Measurements from ENCODE around the gene FOXP1. TPM values are rescaled to one million over a fixed set of nuclear protein-coding genes. Genes with fewer than 3 reads are reported as not detected.

The FOXP1 gene
- total and polyA plus RNA-seq, 2 donors = 26.1 to 42.3 TPM

DNA sequence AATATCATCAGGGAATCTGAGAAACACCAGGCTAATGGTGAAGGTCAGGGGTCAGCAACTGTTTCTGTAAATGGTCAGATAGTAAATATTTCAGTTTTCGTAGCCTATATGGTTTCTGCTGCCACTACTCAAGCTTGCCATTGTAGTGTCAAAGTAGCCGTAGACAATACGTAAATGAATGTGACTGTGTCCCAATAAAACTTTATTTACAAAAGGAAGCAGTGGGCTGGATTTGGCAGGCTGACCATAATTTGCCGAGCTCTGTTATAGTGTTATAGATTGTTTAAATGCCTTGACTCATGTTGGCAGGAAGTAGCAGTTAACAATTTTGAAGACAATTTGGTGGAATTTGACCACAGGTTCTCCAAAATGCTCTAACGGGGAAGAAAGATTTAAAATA, 548.2 kb downstream of the FOXP1 start:
- DNase-seq (ENCODE audit: low read depth in 6 of 9, low spot score in 9 of 9) = no peak
- WGBS = 72% methylated on average over 5 of the region's 5 CpGs
- Histone ChIP-seq H3K36me3 (ENCODE audit: control insufficient read depth in 2 of 2, insufficient read depth in 2 of 2, low read length in 1 of 2) (peaks cover 30 to 83% of the 10 kb centered on the region in 2 donors), H3K27ac (ENCODE audit: low read depth in 1 of 2, low read length in 1 of 2) (no peak overlapping the region), H3K27me3 (ENCODE audit: control insufficient read depth in 2 of 2, insufficient read depth in 1 of 2, low read length in 1 of 2) (no peaks in the 10 kb centered on the region), H3K9me3 (ENCODE audit: control insufficient read depth in 2 of 2, insufficient read depth in 1 of 2, low read length in 1 of 2) (no peaks in the 10 kb centered on the region), H3K4me1 (ENCODE audit: control insufficient read depth in 2 of 2, insufficient read depth in 2 of 2, low read length in 2 of 2) (peaks cover 0 to 4% of the 10 kb centered on the region in 2 donors), H3K4me3 (ENCODE audit: low read length in 2 of 2) (no peak overlapping the region)

GRCh38 chr3:71033681-71034220, 549.8 kb downstream of the FOXP1 start:
- Histone ChIP-seq H3K27ac (ENCODE audit: low read depth in 1 of 2, low read length in 1 of 2) (no peak overlapping the region), H3K9me3 (ENCODE audit: control insufficient read depth in 2 of 2, insufficient read depth in 1 of 2, low read length in 1 of 2) (no peaks in the 10 kb centered on the region), H3K4me3 (ENCODE audit: low read length in 2 of 2) (no peak overlapping the region), H3K36me3 (ENCODE audit: control insufficient read depth in 2 of 2, insufficient read depth in 2 of 2, low read length in 1 of 2) (peaks cover 37 to 74% of the 10 kb centered on the region in 2 donors), H3K27me3 (ENCODE audit: control insufficient read depth in 2 of 2, insufficient read depth in 1 of 2, low read length in 1 of 2) (no peaks in the 10 kb centered on the region), H3K4me1 (ENCODE audit: control insufficient read depth in 2 of 2, insufficient read depth in 2 of 2, low read length in 2 of 2) (peaks cover 0 to 4% of the 10 kb centered on the region in 2 donors)
- no peak for DNase-seq (ENCODE audit: low read depth in 6 of 9, low spot score in 9 of 9)
- 95% methylated on average over 9 of the region's 9 CpGs for WGBS

DNA sequence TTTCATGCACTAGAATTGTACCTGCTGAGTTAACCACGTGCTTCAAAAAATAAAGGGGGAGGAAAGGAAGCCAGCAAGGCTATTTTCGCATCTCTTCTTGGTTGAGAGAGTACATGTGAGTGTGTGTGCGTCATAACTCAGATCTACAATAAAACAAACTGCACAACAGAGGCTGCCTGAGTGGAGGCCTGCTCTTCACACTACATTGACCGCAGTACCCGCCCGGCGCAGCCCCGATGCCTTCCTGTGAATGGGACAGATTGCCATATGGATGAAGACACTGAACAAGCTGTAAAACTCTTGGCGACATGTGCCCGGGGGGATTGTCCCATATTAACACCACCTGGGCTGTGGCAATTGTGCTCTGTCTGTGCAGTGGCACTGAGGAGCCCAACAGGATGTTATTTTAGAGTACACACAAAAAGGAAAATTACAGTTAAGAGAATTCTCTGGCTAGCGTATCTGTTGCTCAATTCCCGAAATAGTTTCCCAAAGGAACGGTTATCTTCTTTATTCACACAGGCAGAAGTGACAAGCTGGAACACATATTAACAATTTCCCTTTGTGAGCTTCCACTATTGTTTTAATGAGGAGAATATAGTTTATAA, 551.5 kb downstream of the FOXP1 start:
- Histone ChIP-seq H3K9me3 (ENCODE audit: control insufficient read depth in 2 of 2, insufficient read depth in 1 of 2, low read length in 1 of 2) (no peaks in the 10 kb centered on the region), H3K27ac (ENCODE audit: low read depth in 1 of 2, low read length in 1 of 2) (no peak overlapping the region), H3K4me3 (ENCODE audit: low read length in 2 of 2) (no peak overlapping the region), H3K4me1 (ENCODE audit: control insufficient read depth in 2 of 2, insufficient read depth in 2 of 2, low read length in 2 of 2) (peaks cover 0 to 4% of the 10 kb centered on the region in 2 donors), H3K36me3 (ENCODE audit: control insufficient read depth in 2 of 2, insufficient read depth in 2 of 2, low read length in 1 of 2) (peaks cover 34 to 62% of the 10 kb centered on the region in 2 donors), H3K27me3 (ENCODE audit: control insufficient read depth in 2 of 2, insufficient read depth in 1 of 2, low read length in 1 of 2) (no peaks in the 10 kb centered on the region)
- no peak for DNase-seq (ENCODE audit: low read depth in 6 of 9, low spot score in 9 of 9)
- 94% methylated on average over 13 of the region's 13 CpGs for WGBS

DNA sequence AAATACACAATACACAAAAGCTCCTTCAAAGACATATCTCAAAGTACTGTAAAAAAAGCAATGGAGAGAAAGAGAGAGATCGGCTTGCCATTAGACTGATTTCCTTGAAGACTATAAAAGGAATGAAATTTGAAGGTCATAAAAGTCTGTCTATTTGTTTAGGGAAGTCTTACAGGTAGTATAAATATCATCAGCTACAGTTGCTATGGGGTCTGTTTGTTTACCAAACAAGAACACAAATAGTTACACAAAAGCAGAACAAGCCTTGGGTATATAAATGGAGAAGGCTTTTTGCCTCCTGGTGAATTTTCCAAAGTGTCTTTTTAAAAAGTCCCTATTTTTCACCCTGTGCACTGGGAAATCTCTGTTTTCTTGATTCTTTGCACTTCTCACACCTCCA, 552.3 kb downstream of the FOXP1 start:
- no peaks in the 10 kb centered on the region for H3K9me3 ChIP-seq (ENCODE audit: control insufficient read depth in 2 of 2, insufficient read depth in 1 of 2, low read length in 1 of 2)
- no peak for DNase-seq (ENCODE audit: low read depth in 6 of 9, low spot score in 9 of 9)
- H3K4me1 ChIP-seq (ENCODE audit: control insufficient read depth in 2 of 2, insufficient read depth in 2 of 2, low read length in 2 of 2) = peaks cover 0 to 4% of the 10 kb centered on the region in 2 donors
- 97% methylated on average over 1 of the region's 1 CpG for WGBS
- no peaks in the 10 kb centered on the region for H3K27me3 ChIP-seq (ENCODE audit: control insufficient read depth in 2 of 2, insufficient read depth in 1 of 2, low read length in 1 of 2)
- peaks cover 37 to 58% of the 10 kb centered on the region in 2 donors for H3K36me3 ChIP-seq (ENCODE audit: control insufficient read depth in 2 of 2, insufficient read depth in 2 of 2, low read length in 1 of 2)
- H3K27ac ChIP-seq (ENCODE audit: low read depth in 1 of 2, low read length in 1 of 2) = no peak overlapping the region
- no peak overlapping the region for H3K4me3 ChIP-seq (ENCODE audit: low read length in 2 of 2)

GRCh38 chr3:71030748-71031147, 552.8 kb downstream of the FOXP1 start:
- no peaks in the 10 kb centered on the region for H3K9me3 ChIP-seq (ENCODE audit: control insufficient read depth in 2 of 2, insufficient read depth in 1 of 2, low read length in 1 of 2)
- H3K27ac ChIP-seq (ENCODE audit: low read depth in 1 of 2, low read length in 1 of 2) = no peak overlapping the region
- peaks cover 0 to 2% of the 10 kb centered on the region in 2 donors for H3K4me1 ChIP-seq (ENCODE audit: control insufficient read depth in 2 of 2, insufficient read depth in 2 of 2, low read length in 2 of 2)
- no peak overlapping the region for H3K4me3 ChIP-seq (ENCODE audit: low read length in 2 of 2)
- 96% methylated on average over 5 of the region's 5 CpGs for WGBS
- peaks cover 37 to 54% of the 10 kb centered on the region in 2 donors for H3K36me3 ChIP-seq (ENCODE audit: control insufficient read depth in 2 of 2, insufficient read depth in 2 of 2, low read length in 1 of 2)
- no peak for DNase-seq (ENCODE audit: low read depth in 6 of 9, low spot score in 9 of 9)
- H3K27me3 ChIP-seq (ENCODE audit: control insufficient read depth in 2 of 2, insufficient read depth in 1 of 2, low read length in 1 of 2) = no peaks in the 10 kb centered on the region

GRCh38 chr3:71029770-71030169, 553.8 kb downstream of the FOXP1 start:
- WGBS = 97% methylated on average over 3 of the region's 3 CpGs
- Histone ChIP-seq H3K36me3 (ENCODE audit: control insufficient read depth in 2 of 2, insufficient read depth in 2 of 2, low read length in 1 of 2) (peaks cover 32 to 46% of the 10 kb centered on the region in 2 donors), H3K27me3 (ENCODE audit: control insufficient read depth in 2 of 2, insufficient read depth in 1 of 2, low read length in 1 of 2) (no peaks in the 10 kb centered on the region), H3K9me3 (ENCODE audit: control insufficient read depth in 2 of 2, insufficient read depth in 1 of 2, low read length in 1 of 2) (no peaks in the 10 kb centered on the region), H3K27ac (ENCODE audit: low read depth in 1 of 2, low read length in 1 of 2) (no peak overlapping the region), H3K4me1 (ENCODE audit: control insufficient read depth in 2 of 2, insufficient read depth in 2 of 2, low read length in 2 of 2) (peaks cover 0 to 2% of the 10 kb centered on the region in 2 donors), H3K4me3 (ENCODE audit: low read length in 2 of 2) (no peak overlapping the region)
- no peak for DNase-seq (ENCODE audit: low read depth in 6 of 9, low spot score in 9 of 9)

DNA sequence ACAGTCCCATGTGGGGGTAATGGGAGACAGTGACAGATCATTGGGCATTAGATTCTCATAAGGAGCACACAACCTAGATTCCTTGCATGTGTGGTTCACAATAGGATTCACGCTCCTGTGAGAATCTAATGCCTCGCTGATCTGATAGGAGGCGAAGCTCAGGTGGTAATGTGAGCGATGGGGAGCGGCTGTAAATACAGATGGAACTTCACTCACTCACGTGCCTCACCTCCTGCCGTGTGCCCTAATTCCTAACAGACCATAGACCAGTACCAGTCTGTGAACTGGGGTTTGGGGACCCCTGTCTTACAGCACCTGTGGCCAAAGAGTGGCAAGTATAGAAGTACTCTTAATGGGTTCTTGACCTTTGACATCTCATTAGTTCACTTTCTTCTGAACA, 554.7 kb downstream of the FOXP1 start:
- no peak overlapping the region for H3K27ac ChIP-seq (ENCODE audit: low read depth in 1 of 2, low read length in 1 of 2)
- peaks cover 0 to 2% of the 10 kb centered on the region in 2 donors for H3K4me1 ChIP-seq (ENCODE audit: control insufficient read depth in 2 of 2, insufficient read depth in 2 of 2, low read length in 2 of 2)
- 99% methylated on average over 7 of the region's 7 CpGs for WGBS
- no peak overlapping the region for H3K4me3 ChIP-seq (ENCODE audit: low read length in 2 of 2)
- H3K27me3 ChIP-seq (ENCODE audit: control insufficient read depth in 2 of 2, insufficient read depth in 1 of 2, low read length in 1 of 2) = no peaks in the 10 kb centered on the region
- no peak for DNase-seq (ENCODE audit: low read depth in 6 of 9, low spot score in 9 of 9)
- peaks cover 26 to 36% of the 10 kb centered on the region in 2 donors for H3K36me3 ChIP-seq (ENCODE audit: control insufficient read depth in 2 of 2, insufficient read depth in 2 of 2, low read length in 1 of 2)
- no peaks in the 10 kb centered on the region for H3K9me3 ChIP-seq (ENCODE audit: control insufficient read depth in 2 of 2, insufficient read depth in 1 of 2, low read length in 1 of 2)

DNA sequence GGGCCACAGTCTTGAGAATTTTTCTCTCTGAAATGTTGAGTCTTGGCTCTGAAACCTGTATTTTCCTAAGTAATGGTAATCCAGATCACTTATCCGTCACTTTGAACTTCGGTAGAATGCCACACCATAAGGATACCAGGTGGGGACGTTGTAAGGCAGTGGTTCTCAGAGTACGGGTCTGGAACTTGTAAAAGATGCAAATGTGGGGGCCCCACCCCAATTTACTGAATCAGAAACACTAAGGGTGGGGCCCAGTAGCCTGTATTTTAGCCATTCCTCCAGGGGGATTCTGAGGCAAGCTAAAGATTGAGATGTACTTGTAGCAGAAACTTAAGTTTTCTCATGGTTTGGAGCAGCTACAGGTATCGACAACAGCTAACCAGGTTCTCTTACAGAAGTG, 555.3 kb downstream of the FOXP1 start:
- H3K4me1 ChIP-seq (ENCODE audit: control insufficient read depth in 2 of 2, insufficient read depth in 2 of 2, low read length in 2 of 2) = peaks cover 0 to 2% of the 10 kb centered on the region in 2 donors
- H3K36me3 ChIP-seq (ENCODE audit: control insufficient read depth in 2 of 2, insufficient read depth in 2 of 2, low read length in 1 of 2) = peaks cover 23 to 33% of the 10 kb centered on the region in 2 donors

DNA sequence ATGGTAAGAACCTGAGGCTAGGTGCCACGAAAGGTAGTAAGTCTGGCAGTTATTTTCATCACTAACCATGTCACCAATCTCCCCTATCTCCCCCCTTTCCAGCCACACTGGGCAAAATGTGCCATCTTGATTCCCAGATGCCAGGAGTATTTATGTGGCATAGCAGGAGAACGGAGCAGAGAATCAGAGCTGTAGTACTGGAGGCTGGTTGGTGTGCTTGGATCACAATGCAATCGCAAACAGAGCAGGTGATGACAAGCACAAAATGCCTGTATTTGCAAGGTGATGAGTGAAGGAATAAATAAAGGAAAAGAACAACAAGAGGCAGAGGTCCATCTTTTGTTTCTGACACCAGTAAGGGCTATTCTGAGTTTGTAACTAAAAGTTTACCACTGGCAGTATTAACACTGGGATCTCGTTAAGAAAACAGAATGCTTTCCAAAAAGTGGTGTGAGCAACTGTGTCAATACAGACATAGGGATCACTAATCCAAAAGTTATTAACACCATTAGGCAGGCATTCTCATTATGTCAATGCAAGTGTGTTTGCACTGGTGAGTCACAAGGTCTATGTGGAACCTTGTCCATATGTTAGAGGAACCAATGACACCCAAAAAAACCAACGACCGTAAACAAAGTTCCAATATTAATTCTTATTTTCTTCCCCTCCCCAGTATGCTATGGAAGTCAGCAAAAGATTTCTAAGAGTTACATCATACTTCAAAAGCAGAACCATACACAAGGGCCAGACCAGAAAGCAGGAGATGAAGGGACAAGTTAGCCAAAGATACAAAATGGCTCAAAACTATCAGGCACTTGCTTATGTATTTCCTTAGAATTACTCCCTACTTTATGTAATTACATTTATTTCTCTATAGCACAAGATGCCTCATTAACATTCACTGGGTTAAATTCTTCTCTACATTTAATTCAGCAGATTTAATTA, 556.6 kb downstream of the FOXP1 start:
- H3K4me1 ChIP-seq (ENCODE audit: control insufficient read depth in 2 of 2, insufficient read depth in 2 of 2, low read length in 2 of 2) = no peaks in the 10 kb centered on the region
- WGBS = 95% methylated on average over 6 of the region's 6 CpGs

More for the DNA sequence above, 555.3 kb downstream of the FOXP1 start:
- WGBS = 99% methylated on average over 5 of the region's 5 CpGs
- Histone ChIP-seq H3K27ac (ENCODE audit: low read depth in 1 of 2, low read length in 1 of 2) (no peak overlapping the region), H3K27me3 (ENCODE audit: control insufficient read depth in 2 of 2, insufficient read depth in 1 of 2, low read length in 1 of 2) (no peaks in the 10 kb centered on the region), H3K4me3 (ENCODE audit: low read length in 2 of 2) (no peak overlapping the region), H3K9me3 (ENCODE audit: control insufficient read depth in 2 of 2, insufficient read depth in 1 of 2, low read length in 1 of 2) (no peaks in the 10 kb centered on the region)
- no peak for DNase-seq (ENCODE audit: low read depth in 6 of 9, low spot score in 9 of 9)

More for the DNA sequence above, 556.6 kb downstream of the FOXP1 start:
- DNase-seq (ENCODE audit: low read depth in 6 of 9, low spot score in 9 of 9) = no peak
- no peaks in the 10 kb centered on the region for H3K27me3 ChIP-seq (ENCODE audit: control insufficient read depth in 2 of 2, insufficient read depth in 1 of 2, low read length in 1 of 2)
- H3K9me3 ChIP-seq (ENCODE audit: control insufficient read depth in 2 of 2, insufficient read depth in 1 of 2, low read length in 1 of 2) = no peaks in the 10 kb centered on the region
- peaks cover 17 to 22% of the 10 kb centered on the region in 2 donors for H3K36me3 ChIP-seq (ENCODE audit: control insufficient read depth in 2 of 2, insufficient read depth in 2 of 2, low read length in 1 of 2)
- no peak overlapping the region for H3K4me3 ChIP-seq (ENCODE audit: low read length in 2 of 2)
- H3K27ac ChIP-seq (ENCODE audit: low read depth in 1 of 2, low read length in 1 of 2) = no peak overlapping the region
